ENCODE measurements around the gene FAM227B.

The FAM227B gene

DNA sequence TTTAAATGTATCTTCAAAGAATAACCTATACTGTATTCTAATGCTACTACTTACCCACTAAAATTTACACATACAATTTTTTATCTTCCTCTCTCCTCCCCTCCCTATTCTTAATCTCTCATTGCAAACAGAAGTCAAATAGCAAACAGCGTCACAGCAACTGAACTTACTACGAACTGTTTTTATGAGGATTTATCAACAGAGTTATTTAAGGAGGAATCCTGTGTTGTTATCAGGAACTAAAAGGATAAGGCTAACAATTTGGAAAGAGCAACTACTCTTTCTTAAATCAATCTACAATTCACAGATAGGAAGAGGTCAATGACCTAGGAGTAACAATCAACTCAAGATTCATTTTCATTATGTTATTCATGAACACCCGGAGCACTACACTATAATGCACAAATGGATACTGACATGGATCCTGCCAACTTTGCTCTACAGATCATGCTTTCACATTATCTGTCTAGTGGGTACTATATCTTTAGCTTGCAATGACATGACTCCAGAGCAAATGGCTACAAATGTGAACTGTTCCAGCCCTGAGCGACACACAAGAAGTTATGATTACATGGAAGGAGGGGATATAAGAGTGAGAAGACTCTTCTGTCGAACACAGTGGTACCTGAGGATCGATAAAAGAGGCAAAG, 196.6 kb downstream of the FAM227B start:
- Histone ChIP-seq H3K4me2 (ENCODE audit: low read depth, low read length, poor library complexity, severe bottlenecking) (no peak overlapping the region), H3K9me2 (replicated peaks; ENCODE audit: low read depth, low read length) (no peaks in the 10 kb centered on the region), H3K36me3 (ENCODE audit: insufficient read depth, low read length) (no peaks in the 10 kb centered on the region), H3K9ac (ENCODE audit: low read depth, low read length, poor library complexity, severe bottlenecking) (no peak overlapping the region), H3K79me2 (ENCODE audit: insufficient read depth, low read length) (no peaks in the 10 kb centered on the region), H4K20me1 (ENCODE audit: insufficient read depth, low read length, poor library complexity, severe bottlenecking) (no peaks in the 10 kb centered on the region), H3K4me1 (ENCODE audit: insufficient read depth, low read length, poor library complexity, severe bottlenecking) (peaks cover 6% of the 10 kb centered on the region), H2AFZ (ENCODE audit: low read length) (no peak overlapping the region), H3F3A (ENCODE audit: low read depth) (no peaks in the 10 kb centered on the region), H3K27me3 (ENCODE audit: insufficient read depth, low read length, poor library complexity, severe bottlenecking) (no peaks in the 10 kb centered on the region), H3K9me3 (ENCODE audit: insufficient read depth, low read depth, low read length) (no peaks in the 10 kb centered on the region), H3K4me3 (ENCODE audit: low read length, poor library complexity, severe bottlenecking) (no peak overlapping the region)
- TF ChIP-seq CTCF (conservative IDR thresholded peaks at IDR 0.05; ENCODE audit: low read length) = no peak
- no peak for TF ChIP-seq EZH2phosphoT487 (IDR thresholded peaks at IDR 0.05; ENCODE audit: borderline replicate concordance)

DNA sequence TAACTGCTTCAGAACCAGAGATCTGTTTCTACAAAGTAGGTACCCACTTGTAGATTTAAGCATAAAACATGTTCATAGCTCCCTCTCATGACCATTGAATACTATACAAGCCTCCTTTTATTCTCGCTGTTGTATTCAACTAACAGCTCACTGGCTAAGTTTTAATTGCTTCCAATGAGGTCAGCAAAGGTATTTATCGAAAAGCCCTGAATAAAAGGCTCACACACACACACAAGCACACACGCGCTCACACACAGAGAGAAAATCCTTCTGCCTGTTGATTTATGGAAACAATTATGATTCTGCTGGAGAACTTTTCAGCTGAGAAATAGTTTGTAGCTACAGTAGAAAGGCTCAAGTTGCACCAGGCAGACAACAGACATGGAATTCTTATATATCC, 197.6 kb downstream of the FAM227B start, which contains the start of gene FGF7:
TSS of gene FGF7 (plus strand) at position 222 of the 400 bp plus-strand sequence. CDS start 1,056 bp downstream, outside the sequence.
- no peaks in the 10 kb centered on the region for H3K79me2 ChIP-seq (ENCODE audit: insufficient read depth, low read length)
- H3F3A ChIP-seq (ENCODE audit: low read depth) = no peaks in the 10 kb centered on the region
- H2AFZ ChIP-seq (ENCODE audit: low read length) = peak within 1 kb of the TSS; percentile 70; the same call in 1 of the 2 replicates
- no peaks in the 10 kb centered on the region for H3K9me3 ChIP-seq (ENCODE audit: insufficient read depth, low read depth, low read length)
- peak; percentile 29; the same call in 1 of the 2 replicates for TF ChIP-seq CTCF (conservative IDR thresholded peaks at IDR 0.05; ENCODE audit: low read length)
- no peak for TF ChIP-seq EZH2phosphoT487 (IDR thresholded peaks at IDR 0.05; ENCODE audit: borderline replicate concordance)
- peak within 1 kb of the TSS; percentile 20 for H3K4me2 ChIP-seq (ENCODE audit: low read depth, low read length, poor library complexity, severe bottlenecking)
- peak within 1 kb of the TSS; percentile 30 for H3K4me3 ChIP-seq (ENCODE audit: low read length, poor library complexity, severe bottlenecking)
- H3K9me2 ChIP-seq (replicated peaks; ENCODE audit: low read depth, low read length) = no peaks in the 10 kb centered on the region
- H3K27me3 ChIP-seq (ENCODE audit: insufficient read depth, low read length, poor library complexity, severe bottlenecking) = no peaks in the 10 kb centered on the region
- peaks cover 6% of the 10 kb centered on the region for H3K4me1 ChIP-seq (ENCODE audit: insufficient read depth, low read length, poor library complexity, severe bottlenecking)
- no peaks in the 10 kb centered on the region for H4K20me1 ChIP-seq (ENCODE audit: insufficient read depth, low read length, poor library complexity, severe bottlenecking)
- peak within 1 kb of the TSS; percentile 38 for H3K9ac ChIP-seq (ENCODE audit: low read depth, low read length, poor library complexity, severe bottlenecking)
- H3K36me3 ChIP-seq (ENCODE audit: insufficient read depth, low read length) = no peaks in the 10 kb centered on the region

DNA sequence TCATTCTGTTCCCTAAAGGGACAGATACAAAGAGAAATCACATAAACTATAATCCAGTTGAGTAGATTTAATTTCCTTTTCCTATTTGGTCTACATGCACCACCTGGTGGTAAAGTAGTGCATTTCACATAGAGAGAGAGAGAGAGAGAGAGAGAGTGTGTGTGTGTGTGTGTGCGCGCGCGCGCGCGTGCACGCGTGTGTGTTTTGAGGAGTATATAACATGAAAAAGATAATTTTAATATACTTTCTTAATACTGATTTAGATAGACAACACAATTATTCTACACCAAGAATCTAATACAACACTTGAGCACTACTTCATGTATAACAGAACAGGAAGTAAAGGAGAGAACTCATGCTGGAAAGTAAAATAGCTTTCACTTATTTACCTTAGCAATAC, 198.6 kb downstream of the FAM227B start:
- no peaks in the 10 kb centered on the region for H3K9me2 ChIP-seq (replicated peaks; ENCODE audit: low read depth, low read length)
- no peaks in the 10 kb centered on the region for H3K79me2 ChIP-seq (ENCODE audit: insufficient read depth, low read length)
- H3K4me1 ChIP-seq (ENCODE audit: insufficient read depth, low read length, poor library complexity, severe bottlenecking) = peaks cover 6% of the 10 kb centered on the region
- no peaks in the 10 kb centered on the region for H3K9me3 ChIP-seq (ENCODE audit: insufficient read depth, low read depth, low read length)
- peak overlapping the region; percentile 38 for H3K9ac ChIP-seq (ENCODE audit: low read depth, low read length, poor library complexity, severe bottlenecking)
- no peaks in the 10 kb centered on the region for H3F3A ChIP-seq (ENCODE audit: low read depth)
- H4K20me1 ChIP-seq (ENCODE audit: insufficient read depth, low read length, poor library complexity, severe bottlenecking) = no peaks in the 10 kb centered on the region
- H3K4me3 ChIP-seq (ENCODE audit: low read length, poor library complexity, severe bottlenecking) = peak overlapping the region; percentile 30
- TF ChIP-seq CTCF (conservative IDR thresholded peaks at IDR 0.05; ENCODE audit: low read length) = peak; percentile 92
- TF ChIP-seq EZH2phosphoT487 (IDR thresholded peaks at IDR 0.05; ENCODE audit: borderline replicate concordance) = no peak
- peak overlapping the region; percentile 70 for H2AFZ ChIP-seq (ENCODE audit: low read length)
- no peaks in the 10 kb centered on the region for H3K27me3 ChIP-seq (ENCODE audit: insufficient read depth, low read length, poor library complexity, severe bottlenecking)
- H3K4me2 ChIP-seq (ENCODE audit: low read depth, low read length, poor library complexity, severe bottlenecking) = peak overlapping the region; percentile 20
- H3K36me3 ChIP-seq (ENCODE audit: insufficient read depth, low read length) = no peaks in the 10 kb centered on the region

Data from Loucy (cell line).